A549 (cell line): ENCODE measurements around the gene ANKRD13A.
A peak's percentile ranks its signal among the peaks of the same experiment; 100 is the strongest.

ENCODE experiments used
- BHLHE40 ChIP-seq: IDR thresholded peaks from 2 replicates; pipeline ENCODE4 v1.6.1; 2012; ENCODE audit warnings: low read depth, low read length, inconsistent platforms
- CEBPB ChIP-seq, 2 experiments: fragments of >200 bp in 1 of 2; sonication (Bioruptor Twin) in 1 of 2; formaldehyde crosslinking in 1 of 2; IDR thresholded peaks; 2 replicates each; pipeline ENCODE4 v1.6.1; 2012 to 2016
- EHMT2 ChIP-seq: fragments of 200-600 bp; sonication (generic); IDR thresholded peaks from 2 replicates; pipeline ENCODE4 v1.6.1; 2016; ENCODE audit warnings: antibody characterized with exemption, low read depth, mild to moderate bottlenecking, moderate library complexity
- EP300 ChIP-seq, 2 experiments: fragments of >200 bp; sonication (Bioruptor Twin); formaldehyde crosslinking; IDR thresholded peaks; 2 replicates in 1 of 2; 3 replicates in 1 of 2; pipeline ENCODE4 v1.6.1; 2016 to 2017
- KDM5A ChIP-seq: fragments of 200-600 bp; sonication (generic); IDR thresholded peaks from 2 replicates; pipeline ENCODE4 v1.6.1; 2016; ENCODE audit warnings: antibody characterized with exemption, mild to moderate bottlenecking
- MYC ChIP-seq: IDR thresholded peaks from 2 replicates; pipeline ENCODE4 v1.6.1; 2012; ENCODE audit warnings: mild to moderate bottlenecking, inconsistent platforms, low read length, improper control_type of control experiment, borderline replicate concordance
- RAD21 ChIP-seq, 2 experiments: fragments of >200 bp in 1 of 2; sonication (Bioruptor Twin) in 1 of 2; formaldehyde crosslinking in 1 of 2; IDR thresholded peaks in 1 of 2; conservative IDR thresholded peaks in 1 of 2; 2 replicates in 1 of 2; 3 replicates in 1 of 2; pipeline ENCODE4 v1.6.1; 2012 to 2018; ENCODE audit warnings: inconsistent platforms in 1 of 2
- RCOR1 ChIP-seq: fragments of 150-350 bp; IDR thresholded peaks from 2 replicates; pipeline ENCODE4 v1.6.1; 2014; ENCODE audit warnings: antibody characterized with exemption, low read length, low read depth
- RNF2 ChIP-seq: fragments of 200-600 bp; sonication (generic); IDR thresholded peaks from 2 replicates; pipeline ENCODE4 v1.6.1; 2016; ENCODE audit warnings: low read depth, mild to moderate bottlenecking, antibody characterized with exemption, moderate library complexity, borderline replicate concordance
- TF ChIP-seq, protein P1 (sequence below): fragments of >200 bp; sonication (Bioruptor Twin); formaldehyde crosslinking; IDR thresholded peaks from 3 replicates; pipeline ENCODE4 v1.5.1; 2016
- TF ChIP-seq, protein P2 (sequence below): IDR thresholded peaks from 2 replicates; pipeline ENCODE4 v1.6.1; 2012
- TF ChIP-seq, protein P3 (sequence below): fragments of 450-650 bp; IDR thresholded peaks from 2 replicates; pipeline ENCODE4 v1.6.1; 2014; ENCODE audit warnings: antibody characterized with exemption
- TF ChIP-seq, protein P4 (sequence below): IDR thresholded peaks from 2 replicates; pipeline ENCODE4 v1.6.1; 2012
- TF ChIP-seq, protein P5 (sequence below): fragments of 200-600 bp; sonication (generic); IDR thresholded peaks from 2 replicates; pipeline ENCODE4 v1.6.1; 2016; ENCODE audit warnings: antibody characterized with exemption, mild to moderate bottlenecking, moderate library complexity

DNA sequence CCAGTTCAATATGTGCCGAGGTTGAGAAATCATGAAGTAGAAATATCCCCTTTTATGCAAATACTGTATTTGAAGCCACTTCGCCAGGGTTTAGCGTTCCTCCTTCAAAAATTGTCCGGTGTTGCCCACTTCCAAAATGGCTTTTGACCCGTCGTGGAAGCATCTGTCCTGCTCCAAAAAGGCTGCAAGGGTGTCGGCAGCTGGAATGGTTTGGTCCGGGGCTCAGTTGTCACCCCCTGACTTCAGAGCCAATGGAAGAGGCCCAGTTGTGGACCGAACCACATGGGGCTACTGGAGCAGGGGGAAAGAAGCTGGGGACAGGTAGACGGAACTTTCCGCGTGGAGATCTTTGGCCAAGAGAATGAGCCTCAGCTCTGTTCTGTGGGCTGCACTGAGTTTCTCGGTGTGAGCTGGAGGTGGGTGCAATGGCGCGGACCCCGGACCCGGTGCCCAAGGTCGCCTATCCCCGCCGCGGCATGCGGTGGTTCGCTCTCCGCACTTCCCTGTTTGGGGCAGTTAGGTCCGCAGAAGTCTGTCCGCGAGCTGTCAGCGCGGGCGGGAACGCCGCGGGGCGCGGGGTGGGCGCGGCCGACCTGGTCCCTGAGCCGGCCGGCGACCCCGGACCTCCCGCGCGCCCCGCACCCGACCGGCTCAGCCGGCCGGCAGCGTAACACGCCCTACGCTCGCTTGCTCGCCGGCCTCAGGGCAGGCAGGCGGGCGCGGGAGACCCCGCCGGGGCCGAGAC, at the start of gene ANKRD13A:
- no peak for TF ChIP-seq RNF2
- TF ChIP-seq, protein P1, sequence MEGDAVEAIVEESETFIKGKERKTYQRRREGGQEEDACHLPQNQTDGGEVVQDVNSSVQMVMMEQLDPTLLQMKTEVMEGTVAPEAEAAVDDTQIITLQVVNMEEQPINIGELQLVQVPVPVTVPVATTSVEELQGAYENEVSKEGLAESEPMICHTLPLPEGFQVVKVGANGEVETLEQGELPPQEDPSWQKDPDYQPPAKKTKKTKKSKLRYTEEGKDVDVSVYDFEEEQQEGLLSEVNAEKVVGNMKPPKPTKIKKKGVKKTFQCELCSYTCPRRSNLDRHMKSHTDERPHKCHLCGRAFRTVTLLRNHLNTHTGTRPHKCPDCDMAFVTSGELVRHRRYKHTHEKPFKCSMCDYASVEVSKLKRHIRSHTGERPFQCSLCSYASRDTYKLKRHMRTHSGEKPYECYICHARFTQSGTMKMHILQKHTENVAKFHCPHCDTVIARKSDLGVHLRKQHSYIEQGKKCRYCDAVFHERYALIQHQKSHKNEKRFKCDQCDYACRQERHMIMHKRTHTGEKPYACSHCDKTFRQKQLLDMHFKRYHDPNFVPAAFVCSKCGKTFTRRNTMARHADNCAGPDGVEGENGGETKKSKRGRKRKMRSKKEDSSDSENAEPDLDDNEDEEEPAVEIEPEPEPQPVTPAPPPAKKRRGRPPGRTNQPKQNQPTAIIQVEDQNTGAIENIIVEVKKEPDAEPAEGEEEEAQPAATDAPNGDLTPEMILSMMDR, result no peak
- TF ChIP-seq KDM5A, result no peak
- 0 out of 5 replicates have a peak, but pooled peaks of 1 of the 2 experiments have one; percentile 13 for TF ChIP-seq RAD21 (conservative IDR thresholded peaks at IDR 0.05 in 1 of 2, IDR thresholded peaks at IDR 0.05 in 1 of 2)
- TF ChIP-seq, protein P2, sequence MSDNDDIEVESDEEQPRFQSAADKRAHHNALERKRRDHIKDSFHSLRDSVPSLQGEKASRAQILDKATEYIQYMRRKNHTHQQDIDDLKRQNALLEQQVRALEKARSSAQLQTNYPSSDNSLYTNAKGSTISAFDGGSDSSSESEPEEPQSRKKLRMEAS, result peak; percentile 97
- no peak; a peak in 1 of 5 replicates for TF ChIP-seq EP300 (IDR thresholded peaks at IDR 0.05)
- TF ChIP-seq, protein P3, sequence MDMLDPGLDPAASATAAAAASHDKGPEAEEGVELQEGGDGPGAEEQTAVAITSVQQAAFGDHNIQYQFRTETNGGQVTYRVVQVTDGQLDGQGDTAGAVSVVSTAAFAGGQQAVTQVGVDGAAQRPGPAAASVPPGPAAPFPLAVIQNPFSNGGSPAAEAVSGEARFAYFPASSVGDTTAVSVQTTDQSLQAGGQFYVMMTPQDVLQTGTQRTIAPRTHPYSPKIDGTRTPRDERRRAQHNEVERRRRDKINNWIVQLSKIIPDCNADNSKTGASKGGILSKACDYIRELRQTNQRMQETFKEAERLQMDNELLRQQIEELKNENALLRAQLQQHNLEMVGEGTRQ, result 0 out of 2 replicates have a peak, but pooled peaks have one; percentile 4
- TF ChIP-seq EHMT2, result no peak
- TF ChIP-seq, protein P4, sequence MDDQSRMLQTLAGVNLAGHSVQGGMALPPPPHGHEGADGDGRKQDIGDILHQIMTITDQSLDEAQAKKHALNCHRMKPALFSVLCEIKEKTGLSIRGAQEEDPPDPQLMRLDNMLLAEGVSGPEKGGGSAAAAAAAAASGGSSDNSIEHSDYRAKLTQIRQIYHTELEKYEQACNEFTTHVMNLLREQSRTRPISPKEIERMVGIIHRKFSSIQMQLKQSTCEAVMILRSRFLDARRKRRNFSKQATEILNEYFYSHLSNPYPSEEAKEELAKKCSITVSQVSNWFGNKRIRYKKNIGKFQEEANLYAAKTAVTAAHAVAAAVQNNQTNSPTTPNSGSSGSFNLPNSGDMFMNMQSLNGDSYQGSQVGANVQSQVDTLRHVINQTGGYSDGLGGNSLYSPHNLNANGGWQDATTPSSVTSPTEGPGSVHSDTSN, result 0 out of 2 replicates have a peak, but pooled peaks have one; percentile 14
- no peak for TF ChIP-seq RCOR1
- TF ChIP-seq CEBPB (IDR thresholded peaks at IDR 0.05), result peak in 1 of 2 experiments; percentile 52; a peak in 1 of 4 replicates
- TF ChIP-seq, protein P5, sequence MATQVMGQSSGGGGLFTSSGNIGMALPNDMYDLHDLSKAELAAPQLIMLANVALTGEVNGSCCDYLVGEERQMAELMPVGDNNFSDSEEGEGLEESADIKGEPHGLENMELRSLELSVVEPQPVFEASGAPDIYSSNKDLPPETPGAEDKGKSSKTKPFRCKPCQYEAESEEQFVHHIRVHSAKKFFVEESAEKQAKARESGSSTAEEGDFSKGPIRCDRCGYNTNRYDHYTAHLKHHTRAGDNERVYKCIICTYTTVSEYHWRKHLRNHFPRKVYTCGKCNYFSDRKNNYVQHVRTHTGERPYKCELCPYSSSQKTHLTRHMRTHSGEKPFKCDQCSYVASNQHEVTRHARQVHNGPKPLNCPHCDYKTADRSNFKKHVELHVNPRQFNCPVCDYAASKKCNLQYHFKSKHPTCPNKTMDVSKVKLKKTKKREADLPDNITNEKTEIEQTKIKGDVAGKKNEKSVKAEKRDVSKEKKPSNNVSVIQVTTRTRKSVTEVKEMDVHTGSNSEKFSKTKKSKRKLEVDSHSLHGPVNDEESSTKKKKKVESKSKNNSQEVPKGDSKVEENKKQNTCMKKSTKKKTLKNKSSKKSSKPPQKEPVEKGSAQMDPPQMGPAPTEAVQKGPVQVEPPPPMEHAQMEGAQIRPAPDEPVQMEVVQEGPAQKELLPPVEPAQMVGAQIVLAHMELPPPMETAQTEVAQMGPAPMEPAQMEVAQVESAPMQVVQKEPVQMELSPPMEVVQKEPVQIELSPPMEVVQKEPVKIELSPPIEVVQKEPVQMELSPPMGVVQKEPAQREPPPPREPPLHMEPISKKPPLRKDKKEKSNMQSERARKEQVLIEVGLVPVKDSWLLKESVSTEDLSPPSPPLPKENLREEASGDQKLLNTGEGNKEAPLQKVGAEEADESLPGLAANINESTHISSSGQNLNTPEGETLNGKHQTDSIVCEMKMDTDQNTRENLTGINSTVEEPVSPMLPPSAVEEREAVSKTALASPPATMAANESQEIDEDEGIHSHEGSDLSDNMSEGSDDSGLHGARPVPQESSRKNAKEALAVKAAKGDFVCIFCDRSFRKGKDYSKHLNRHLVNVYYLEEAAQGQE, result no peak
- TF ChIP-seq MYC, result no peak
- peak; percentile 92 for TF ChIP-seq BHLHE40
